NB4 (cell line): ENCODE results near the gene LHX4.

Experiments
- DNase-seq: peaks from one replicate; pipeline ENCODE4 v3.0.0; 2010; ENCODE audit warnings: low read depth
- H3K4me3 ChIP-seq: one replicate; pipeline ENCODE4 v1.5.1; 2011; ENCODE audit warnings: mild to moderate bottlenecking, low read depth, low read length, moderate library complexity
- CTCF ChIP-seq: IDR thresholded peaks from one replicate; pipeline ENCODE4 v1.5.1; 2012; ENCODE audit warnings: low read depth, low read length
- MAX ChIP-seq: IDR thresholded peaks from 2 replicates; pipeline ENCODE4 v1.6.1; 2011; ENCODE audit warnings: low read depth, low read length
- MYC ChIP-seq: IDR thresholded peaks from 2 replicates; pipeline ENCODE4 v1.6.1; 2011; ENCODE audit warnings: low read depth, low read length
- POLR2A ChIP-seq: IDR thresholded peaks from 2 replicates; pipeline ENCODE4 v1.6.1; 2011; ENCODE audit warnings: mild to moderate bottlenecking; ENCODE audit not compliant: insufficient read length; ENCODE audit errors: extremely low read depth

Gene LHX4

GRCh38 chr1:180248731-180249681, 18.9 kb downstream of the LHX4 start:
- peak; percentile 44 for DNase-seq
- no peak overlapping the region for H3K4me3 ChIP-seq
- TF ChIP-seq CTCF (peak; percentile 41), POLR2A (no peak)

GRCh38 chr1:180249725-180250498, 19.8 kb downstream of the LHX4 start:
- TF ChIP-seq POLR2A (no peak), MYC (no peak), CTCF (no peak), MAX (no peak)
- H3K4me3 ChIP-seq: no peak overlapping the region
- no peak for DNase-seq

- TF ChIP-seq MAX (no peak), POLR2A (no peak), CTCF (no peak), MYC (no peak)
- H3K4me3 ChIP-seq: no peak overlapping the region
- DNase-seq: no peak
Measured at GRCh38 chr1:180250499-180250770, 20.4 kb downstream of the LHX4 start.

- DNase-seq: no peak
- no peak overlapping the region for H3K4me3 ChIP-seq
- TF ChIP-seq MYC: no peak
- no peak for TF ChIP-seq CTCF
- no peak for TF ChIP-seq MAX
- TF ChIP-seq POLR2A: no peak
Measured at GRCh38 chr1:180250883-180251509, 20.9 kb downstream of the LHX4 start.

- TF ChIP-seq POLR2A: no peak
- no peak for TF ChIP-seq CTCF
- no peak for TF ChIP-seq MYC
- no peak for TF ChIP-seq MAX
- DNase-seq: no peak
- no peak overlapping the region for H3K4me3 ChIP-seq
Measured at GRCh38 chr1:180251526-180252305, 21.7 kb downstream of the LHX4 start.
